OCI-M2 (cell line): ENCODE data around the gene ARFIP2.

ENCODE experiments used
- DNase-seq: peaks from one replicate; lab custom pipeline; 2025; ENCODE audit not compliant: unreplicated experiment; lab: John Stamatoyannopoulos, UW

The ARFIP2 gene

GRCh38 chr11:6448574-6448973 is 32.6 kb downstream of the ARFIP2 start:
- DNase-seq: no peak

- DNase-seq: no peak
These were observed 37.7 kb downstream of the ARFIP2 start for GRCh38 chr11:6443269-6444003.

GRCh38 chr11:6442441-6442840 is 38.7 kb downstream of the ARFIP2 start:
- no peak for DNase-seq

DNA sequence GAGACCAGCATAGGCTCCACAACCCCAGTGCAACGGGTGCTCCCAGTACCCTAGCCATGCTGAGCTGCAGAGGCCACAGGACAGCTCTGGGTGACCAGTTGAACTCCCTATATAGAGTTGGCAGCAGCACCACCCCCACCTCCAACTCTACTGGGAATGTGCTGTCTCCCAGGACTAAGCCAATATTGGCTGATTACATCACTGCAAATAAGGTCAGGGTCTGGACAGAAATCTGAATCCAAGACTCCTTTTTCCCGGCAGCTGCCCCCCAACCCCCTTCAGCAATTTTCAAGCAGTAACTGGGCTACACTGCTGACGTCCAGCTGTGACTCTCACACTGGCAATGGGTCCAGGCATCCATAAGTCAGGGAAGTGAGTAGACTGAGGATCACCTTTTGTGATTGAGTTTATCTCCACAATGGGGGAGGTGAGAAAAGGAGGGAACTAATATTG is 40.2 kb downstream of the ARFIP2 start, which contains the start of gene HPX:
Gene HPX (minus strand): TSS at position 82 of the 453 bp plus-strand sequence. CDS start 24 bp downstream, at position 58.
- no peak for DNase-seq

- no peak for DNase-seq
These were observed 42.1 kb downstream of the ARFIP2 start for GRCh38 chr11:6438979-6439571.

GRCh38 chr11:6437993-6438392 is 43.1 kb downstream of the ARFIP2 start:
- no peak for DNase-seq

GRCh38 chr11:6437423-6437822 is 43.7 kb downstream of the ARFIP2 start:
- DNase-seq: no peak

DNA sequence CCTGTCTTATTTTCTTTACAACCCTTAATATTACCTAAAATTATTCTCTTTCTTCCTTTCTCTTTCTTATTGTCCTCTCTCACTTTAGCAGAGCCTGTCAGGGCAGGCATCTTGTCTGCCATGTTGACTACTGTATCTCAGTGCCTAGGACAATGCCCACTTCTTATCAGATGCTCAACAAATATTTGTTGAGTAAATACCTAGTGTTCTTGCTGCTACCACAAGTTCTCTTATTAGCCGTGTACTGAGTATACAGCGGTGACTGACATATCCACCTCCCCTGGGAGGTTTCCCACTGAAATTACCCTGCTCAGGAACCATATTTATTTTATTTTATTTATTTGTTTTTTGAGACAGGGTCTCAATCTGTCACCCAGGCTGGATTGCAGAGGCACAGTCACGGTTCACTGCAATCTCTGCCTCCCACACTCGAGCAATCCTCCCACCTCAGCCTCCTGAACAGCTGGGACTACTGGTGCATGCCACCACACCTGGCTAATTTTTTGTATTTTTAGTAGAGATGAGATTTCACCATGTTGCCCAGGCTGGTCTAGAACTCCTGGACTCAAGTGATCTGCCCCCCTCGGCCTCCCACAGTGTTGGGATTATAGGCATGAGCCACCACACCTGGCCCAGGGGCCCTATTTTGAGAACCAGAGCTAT is 47.0 kb downstream of the ARFIP2 start:
- no peak for DNase-seq

DNA sequence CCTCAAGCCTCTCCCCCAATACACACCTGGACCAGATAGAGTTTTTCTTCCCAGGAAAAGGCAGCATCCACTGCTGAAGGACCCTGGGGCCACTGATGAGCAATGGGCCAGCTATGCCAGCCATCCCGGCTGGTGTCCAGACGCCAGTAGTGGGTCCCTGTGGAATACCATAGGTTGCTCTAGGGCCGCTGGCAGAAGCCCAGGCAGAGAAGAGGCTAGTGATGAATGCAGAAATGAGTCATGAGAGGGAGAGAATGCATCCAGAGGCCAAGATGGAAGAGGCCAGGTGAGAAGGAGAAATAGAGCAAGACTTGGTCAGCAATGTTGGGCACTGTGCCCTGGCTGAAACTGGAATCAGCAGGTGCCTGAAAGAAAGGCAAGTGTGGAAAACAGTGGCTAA is 49.3 kb downstream of the ARFIP2 start:
- no peak for DNase-seq

- no peak for DNase-seq
These were observed 53.6 kb downstream of the ARFIP2 start for GRCh38 chr11:6427516-6427915.
